ENCODE measurements around the gene TMEFF2. TPM values are rescaled to one million over a fixed set of nuclear protein-coding genes. Genes with fewer than 3 reads are reported as not detected.
"Not testable (repeated sequence)": the region's sequence is repeated elsewhere in the genome, so short reads cannot be mapped to it uniquely, and the experiment has no call there.

TMEFF2 gene
- total RNA-seq, 1 donor from 2014 or later = 0.41 TPM

DNA sequence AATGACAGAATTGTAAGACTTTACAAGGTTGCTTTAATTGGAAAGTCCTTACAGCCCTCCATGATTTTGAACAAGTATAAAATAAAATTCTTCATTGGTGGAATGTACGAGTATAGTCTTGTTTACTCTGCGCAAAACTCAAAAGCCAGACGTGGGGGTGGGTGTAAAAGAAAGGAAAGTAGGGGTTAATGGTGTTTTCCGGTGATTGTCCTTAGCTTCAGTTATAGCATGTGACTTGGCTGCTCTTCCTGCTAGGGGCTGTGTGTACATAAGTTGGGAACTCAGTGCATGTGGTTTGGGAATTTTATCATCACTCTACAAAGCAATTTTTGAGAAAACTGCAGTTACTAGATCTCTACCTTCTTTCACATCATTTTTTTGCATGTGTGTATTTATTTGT lies 265.4 kb downstream of the TMEFF2 start:
- no peak for DNase-seq

DNA sequence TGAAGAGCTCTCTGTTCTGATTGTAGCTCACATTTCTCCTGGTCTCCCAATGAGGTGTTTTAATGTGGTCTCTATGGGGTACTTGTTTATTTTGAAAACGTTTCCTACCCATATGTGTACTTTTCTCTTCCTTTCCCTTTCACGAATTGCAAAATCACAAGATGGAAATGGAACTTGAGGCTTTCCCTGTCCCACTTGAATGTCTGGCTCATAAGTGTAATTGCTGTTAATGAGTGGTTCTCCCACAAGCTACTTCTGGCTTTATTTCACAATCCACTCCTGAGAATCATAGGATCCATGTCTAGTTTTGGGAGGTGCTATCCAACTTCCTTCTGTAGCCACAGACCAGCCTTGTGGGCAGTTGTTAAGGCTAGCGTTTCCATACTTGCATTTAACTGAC lies 266.7 kb downstream of the TMEFF2 start:
- no peak for DNase-seq

DNA sequence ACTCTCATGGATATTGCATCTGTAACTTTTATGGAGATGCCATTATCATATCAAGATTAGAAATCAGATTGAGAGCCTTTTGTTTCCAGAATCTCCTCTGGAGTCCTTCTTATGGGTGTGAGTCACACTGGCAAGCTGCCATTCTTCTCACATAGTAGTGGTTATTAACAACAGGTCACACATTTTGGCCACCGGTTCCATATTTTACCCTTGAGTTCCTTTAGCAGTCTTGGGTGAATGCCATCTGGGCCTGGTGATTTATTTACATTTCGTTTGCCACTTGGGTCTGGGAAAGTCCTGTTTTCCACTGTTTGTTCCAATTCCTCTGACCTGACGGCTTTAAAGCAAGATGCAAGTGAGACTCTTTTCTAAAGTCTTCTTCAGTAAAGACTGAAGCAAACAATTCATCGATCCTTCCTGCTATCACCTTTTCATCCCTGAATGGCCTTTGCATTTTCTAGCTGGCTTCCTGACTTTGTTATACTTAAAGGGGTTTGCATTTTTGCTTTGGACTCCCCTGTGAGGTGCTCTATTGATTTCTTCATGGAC lies 267.3 kb downstream of the TMEFF2 start:
- DNase-seq = no peak

DNA sequence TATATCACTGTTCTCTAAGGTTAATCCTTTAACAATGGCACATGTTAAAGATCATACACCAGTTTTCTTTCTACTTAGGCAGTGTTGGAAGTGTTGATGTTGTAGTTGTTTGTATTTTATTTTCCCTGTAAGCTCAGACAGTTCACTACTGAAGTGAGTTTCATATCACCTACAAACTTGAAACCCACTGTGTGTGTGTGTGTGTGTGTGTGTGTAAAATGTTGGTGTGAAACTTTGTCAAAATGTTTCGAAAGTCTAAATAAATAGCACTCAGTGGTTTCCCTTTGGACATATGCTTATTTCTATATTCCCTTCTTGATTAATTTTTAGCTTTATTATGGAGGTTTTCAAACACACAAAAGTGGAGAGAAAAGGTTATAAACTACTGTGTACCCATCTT lies 268.1 kb downstream of the TMEFF2 start:
- no peak for DNase-seq

DNA sequence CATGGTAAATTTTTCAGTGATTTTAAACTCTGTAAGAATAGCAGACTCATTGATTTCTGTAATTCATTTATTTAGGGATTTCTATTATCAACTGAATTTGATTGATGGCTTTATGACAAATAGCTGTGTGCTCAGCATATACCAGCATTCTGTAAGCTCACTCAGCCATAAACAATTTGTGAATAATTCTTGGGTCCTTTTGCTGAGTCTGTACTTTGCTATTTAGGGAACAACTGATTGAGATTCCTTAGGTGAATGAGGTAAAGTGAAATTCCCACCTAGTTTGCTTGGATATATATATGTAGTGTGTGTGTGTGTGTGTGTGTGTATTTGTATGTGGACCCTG lies 271.1 kb downstream of the TMEFF2 start:
- DNase-seq = no peak

DNA sequence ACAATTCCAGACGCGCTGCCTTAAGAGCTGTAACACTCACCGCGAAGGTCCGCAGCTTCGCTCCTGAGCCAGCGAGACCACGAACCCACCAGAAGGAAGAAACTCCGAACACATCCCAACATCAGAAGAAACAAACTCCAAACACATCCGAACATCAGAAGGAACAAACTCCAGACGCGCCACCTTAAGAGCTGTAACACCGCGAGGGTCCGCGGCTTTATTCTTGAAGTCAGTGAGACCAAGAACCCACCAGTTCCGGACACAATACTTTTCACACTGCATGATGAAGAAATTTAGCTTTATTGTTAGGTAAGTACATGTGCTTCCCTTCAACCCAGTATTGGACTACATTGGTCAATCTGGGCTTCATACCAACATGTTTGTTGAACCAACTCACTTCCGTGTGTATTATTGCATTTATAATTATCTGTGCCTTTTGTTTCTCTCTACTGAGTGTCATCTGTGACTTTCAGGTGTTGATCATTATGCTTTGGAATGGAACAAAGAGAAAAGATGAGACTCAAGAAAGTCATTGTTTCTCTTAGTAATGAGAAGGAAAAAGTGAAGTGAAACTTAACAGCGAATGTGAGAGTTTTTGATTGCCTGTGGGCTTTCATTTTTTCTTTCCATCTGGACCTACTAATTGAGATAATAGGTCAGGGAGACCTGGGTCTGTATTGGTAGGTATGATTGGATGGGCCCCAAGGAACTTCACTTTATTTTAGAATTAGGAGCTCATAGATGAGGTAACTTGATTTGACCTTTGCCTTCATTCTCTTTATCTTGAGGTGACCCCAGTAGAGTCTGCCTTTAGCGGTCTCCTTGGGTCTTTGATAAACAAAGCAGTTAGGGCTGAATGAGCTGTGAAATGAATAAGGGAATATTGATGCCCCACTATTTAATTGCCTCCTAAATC lies 271.7 kb downstream of the TMEFF2 start:
- DNase-seq = no peak

DNA sequence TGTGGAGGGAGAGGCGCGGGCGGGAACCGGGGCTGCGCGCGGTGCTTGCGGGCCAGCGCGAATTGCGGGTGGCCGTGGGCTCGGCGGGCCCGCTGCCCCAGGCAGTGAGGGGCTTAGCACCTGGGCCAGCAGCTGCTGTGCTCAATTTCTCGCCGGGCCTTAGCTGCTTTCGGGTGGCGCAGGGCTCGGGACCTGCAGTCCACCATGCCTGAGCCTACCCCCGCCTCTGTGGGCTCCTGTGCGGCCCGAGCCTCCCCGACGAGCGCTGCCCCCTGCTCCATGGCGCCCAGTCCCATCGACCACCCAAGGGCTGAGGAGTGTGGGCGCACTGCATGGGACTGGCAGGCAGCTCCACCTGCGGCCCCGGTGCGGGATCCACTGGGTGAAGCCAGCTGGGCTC lies 273.1 kb downstream of the TMEFF2 start:
- not testable (repeated sequence) for DNase-seq

DNA sequence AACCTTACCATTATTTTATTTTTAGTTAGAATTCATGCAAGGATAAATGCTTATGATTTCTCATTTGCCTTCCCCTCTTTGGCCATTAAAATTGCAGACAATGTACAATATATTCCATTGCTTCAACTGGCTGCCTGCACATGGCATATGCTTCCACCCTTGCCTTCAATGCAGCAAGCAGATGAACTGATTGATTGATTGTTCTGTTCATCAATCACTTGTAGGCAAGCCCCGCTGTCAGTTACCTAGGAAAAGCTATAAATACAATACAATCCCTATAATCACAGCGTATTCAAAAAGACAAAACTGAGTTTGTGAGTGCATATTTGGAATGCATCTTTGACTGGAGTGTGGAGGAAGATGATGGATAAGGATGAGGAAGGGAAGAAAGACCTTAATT lies 274.2 kb downstream of the TMEFF2 start:
- no peak for DNase-seq

DNA sequence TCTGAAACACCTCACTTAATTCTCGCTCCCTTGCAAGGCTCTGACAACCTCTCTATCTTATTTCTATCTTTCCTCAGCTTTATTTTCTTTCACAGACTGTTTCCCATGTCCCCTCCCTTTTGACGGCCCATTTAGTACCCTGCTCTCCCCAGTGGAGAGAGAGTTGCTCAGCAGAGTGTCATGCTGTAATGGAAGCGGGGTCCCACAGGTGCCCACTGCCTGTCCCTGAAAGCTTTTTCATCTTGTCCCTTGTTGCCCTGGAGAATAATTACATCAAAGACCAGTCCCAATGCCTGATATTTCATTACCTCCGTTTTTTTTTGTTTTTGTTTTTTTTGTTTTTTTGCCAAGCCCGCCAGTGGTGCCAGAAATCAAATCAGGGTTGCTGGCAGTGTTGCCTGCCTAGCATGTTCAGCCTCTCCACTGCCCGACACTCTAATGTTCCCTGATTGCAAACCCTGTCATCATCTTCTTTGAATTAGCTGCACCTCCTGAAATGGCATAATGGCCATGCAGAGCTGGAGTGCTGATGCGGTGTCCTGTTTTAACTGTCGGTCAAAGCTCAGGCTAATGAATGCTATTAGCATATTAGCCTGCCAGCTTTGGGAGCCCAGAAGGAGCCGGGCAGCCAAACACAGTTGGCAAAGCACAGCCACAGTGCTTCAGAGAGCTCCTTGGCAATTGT lies 276.6 kb downstream of the TMEFF2 start:
- no peak for DNase-seq

DNA sequence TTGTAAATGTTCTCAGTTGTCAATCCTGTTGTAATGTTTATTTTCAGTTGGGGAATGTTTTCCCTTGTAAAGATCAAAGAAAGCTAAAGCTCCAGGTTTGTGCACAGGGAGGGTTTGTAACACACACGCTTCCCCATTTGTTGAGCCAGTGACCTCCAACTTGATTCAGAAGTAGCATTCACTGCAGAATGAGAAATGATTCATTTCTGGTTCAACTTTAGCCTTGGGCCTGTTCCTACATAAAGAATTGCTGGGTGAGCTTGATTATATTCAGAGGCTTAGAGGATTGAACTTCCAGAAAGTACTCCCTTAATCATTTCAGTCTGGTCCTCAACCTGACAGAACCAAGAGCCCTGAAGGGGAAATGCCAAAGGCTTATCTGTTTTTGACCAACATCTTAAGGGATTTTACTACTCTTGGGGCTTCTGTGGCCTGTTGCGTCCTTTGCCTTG lies 277.3 kb downstream of the TMEFF2 start:
- DNase-seq = no peak

DNA sequence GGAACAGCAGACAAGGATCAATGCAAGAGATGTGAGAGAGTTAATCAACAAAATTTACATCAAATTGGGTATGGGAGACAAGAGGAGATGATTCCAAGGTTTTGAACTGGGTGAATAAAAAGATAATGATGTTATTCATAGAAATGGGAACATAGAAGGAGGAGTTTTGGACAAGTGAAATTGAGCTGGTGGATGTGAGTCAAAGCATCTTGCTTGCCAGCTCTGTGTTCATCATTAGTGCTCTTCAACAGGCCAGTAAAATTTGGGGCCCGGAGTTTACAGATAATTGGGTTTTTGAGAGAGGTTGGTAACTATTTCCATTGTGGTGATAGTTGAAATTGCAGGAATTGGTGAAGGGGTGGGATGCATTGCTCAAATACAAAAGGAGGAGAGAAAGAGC lies 277.9 kb downstream of the TMEFF2 start:
- DNase-seq = no peak

DNA sequence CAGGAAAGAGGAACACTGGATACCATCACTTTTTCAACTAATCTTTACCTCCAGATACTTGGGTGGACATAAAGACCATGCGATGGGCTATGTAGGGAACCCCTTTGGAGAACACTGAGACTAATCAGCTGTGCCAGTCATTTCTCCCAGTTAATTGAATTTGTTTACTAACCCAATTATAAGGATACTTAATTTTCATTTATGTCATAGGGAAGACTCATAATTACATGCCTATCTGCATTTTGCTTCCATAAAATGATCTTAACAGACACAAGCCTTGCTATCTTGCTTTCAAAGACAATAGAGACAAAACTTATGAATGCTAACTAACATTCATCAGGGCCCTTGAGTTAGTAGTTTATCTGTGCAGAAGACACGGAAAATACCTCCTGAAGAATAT lies 279.0 kb downstream of the TMEFF2 start:
- DNase-seq = no peak

DNA sequence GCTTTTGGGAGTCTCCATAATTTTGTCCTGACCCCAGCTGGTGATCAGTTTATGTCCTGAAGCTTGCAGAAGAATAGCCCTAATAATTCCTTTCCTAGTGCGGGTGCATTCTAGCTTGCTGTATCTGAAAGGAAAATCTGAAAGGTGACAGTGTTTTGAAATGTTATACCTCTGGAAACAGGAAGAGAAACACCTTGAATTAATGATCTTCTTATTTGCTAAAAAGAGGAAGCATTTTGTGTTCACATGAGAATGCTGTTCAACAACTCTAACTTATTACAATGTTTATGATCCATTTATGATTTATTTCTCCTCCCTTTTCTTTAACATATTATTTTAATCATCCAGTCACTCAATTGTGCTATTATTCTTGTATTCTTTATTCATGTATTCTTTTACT lies 280.9 kb downstream of the TMEFF2 start:
- DNase-seq = no peak

DNA sequence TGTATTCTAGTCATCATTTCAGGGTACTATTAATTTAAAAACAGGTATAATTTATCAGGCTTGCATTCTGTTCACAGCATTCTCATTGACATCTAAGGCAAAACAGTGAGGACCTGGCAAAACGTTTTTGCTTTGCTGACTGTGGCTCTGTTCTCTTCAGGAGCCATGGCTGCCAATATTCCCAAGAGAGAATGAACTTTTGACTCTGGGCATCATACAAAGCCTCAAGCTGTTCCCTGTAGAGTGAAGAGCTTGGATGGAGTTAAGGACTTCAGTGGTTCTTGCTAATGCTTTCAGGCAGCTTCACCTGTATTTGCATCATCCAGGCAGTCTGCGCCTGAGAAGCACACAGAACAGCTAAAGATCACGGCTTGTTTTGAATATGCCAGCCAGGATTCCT lies 282.0 kb downstream of the TMEFF2 start:
- peak; percentile 5 for DNase-seq

DNA sequence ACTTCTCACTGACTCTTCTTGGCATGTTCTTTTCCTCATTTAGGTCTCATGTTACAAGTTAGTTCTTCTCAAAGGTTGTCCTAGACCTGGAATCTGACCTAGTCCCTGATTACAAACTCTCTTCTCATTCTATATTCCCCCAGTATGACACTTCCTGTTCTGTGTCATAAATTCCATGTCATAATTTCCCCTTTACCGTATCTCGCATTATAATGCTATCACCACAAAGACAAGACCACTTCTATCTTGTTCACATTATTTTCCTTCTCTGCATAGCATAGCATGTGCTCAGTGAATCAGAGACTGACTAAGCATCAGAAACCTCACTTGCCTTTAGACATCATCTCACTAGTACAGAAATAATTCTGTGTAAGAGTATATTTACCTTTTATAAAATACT lies 284.2 kb downstream of the TMEFF2 start:
- DNase-seq = no peak

DNA sequence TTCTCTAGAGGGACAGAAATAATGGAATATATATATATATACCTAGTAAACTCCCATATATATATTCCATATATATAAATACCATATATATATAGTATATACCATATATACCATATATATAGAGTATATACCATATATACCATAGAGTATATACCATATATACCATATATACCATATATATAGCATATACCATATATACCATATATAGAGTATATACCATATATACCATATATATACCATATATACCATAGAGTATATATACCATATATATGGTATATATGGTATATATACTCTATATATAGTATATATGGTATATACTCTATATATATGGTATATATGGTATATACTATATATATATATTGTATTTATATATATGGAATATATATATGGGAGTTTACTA lies 285.9 kb downstream of the TMEFF2 start:
- no peak for DNase-seq

DNA sequence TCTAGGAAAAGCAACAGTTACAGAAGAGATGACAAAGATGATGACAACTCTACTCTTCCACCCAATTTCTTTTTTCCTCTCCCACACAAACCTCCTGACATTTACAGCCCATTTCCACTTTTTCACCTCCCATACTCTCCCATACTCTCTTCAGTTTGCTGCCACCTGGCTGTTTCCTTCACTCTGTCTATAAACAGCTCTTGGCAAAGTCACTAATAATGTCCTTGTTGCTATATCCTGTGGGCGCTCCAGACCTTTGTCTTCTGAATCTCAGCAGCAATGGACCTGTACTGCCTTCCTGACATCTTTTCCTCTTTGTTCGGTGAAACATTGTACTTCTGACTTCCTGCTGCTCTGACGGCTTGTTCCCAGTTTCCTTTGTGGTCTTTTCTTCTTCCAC lies 287.2 kb downstream of the TMEFF2 start:
- DNase-seq = no peak

DNA sequence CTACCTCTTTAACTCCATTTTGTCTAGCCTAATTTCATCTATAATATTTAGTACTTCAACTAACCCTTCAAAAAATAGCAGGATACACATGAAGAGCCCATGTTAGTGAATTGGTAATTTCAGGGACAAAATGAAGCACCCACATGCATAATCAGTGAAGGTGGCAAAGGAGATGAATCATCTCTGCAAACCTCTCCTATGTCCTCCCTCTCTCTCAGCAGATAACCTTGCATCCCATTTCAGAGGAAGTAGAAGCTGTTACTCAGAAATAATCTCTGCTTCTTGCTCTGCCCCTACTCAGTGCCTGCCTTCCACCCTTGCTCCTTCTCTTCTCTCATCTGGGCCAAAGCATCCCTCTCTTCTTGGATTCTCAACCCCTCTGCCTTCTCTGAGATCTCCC lies 287.6 kb downstream of the TMEFF2 start:
- DNase-seq = no peak

DNA sequence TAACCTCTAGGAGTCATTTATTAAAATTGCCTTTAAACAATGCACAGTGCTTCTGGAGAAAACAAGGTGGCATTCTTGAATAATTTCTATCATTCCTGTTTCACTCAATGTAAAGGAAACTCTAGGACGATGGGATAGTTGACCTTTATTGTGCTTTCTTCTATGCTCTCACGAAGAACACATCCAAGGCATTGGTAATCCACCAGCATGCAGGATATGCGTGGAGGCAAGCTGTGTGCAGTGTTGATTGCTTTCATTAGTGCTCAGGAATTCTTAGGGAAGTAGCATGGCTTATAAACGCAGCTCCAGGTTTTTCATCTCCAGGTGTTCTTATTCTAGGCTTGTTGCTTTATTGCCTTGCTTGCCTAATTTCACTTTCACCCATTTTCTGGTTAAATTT lies 289.4 kb downstream of the TMEFF2 start:
- DNase-seq = no peak

DNA sequence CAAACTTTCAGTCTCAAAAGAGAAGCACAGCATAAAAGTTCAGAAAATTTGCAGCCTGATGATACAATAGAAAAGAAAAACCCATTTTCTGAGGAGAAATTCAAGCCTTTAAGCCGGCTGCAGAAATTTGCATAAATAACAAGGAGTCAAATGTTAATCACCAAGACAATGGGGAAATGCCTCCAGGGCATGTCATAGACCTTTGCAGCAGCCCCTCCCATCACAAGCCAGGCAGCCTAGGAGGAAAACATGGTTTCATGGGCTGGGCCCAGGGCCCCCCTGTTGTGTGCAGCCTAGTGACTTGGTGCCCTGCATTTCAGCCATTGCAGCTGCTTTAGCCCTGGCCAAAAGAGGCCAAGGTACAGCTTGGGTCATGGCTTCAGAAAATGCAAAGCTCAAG lies 293.7 kb downstream of the TMEFF2 start:
- no peak for DNase-seq

DNA sequence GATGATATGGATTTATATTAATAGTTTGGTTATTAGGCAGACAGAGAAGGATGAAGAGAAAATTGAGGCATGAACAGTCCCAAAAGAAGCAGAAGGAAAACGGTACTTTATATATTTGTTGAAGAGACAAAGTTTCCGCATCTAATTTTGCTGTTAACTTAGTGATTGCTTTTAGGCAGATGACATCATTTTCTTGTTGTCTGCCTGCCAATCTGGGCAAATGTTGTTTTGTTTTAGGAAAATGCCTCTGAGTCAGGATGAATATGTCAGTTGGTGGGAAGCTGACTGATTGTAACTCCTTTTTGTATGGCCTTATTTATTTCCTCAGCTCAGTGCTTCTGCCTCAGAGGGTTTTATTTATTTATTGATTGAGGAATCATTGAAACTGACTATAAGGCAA lies 295.3 kb downstream of the TMEFF2 start:
- peak; percentile 5 for DNase-seq
